ENCODE results near the gene COMMD6. TPM values are rescaled to one million over a fixed set of nuclear protein-coding genes. Genes with fewer than 3 reads are reported as not detected.

The COMMD6 gene
- total RNA-seq, 1 experiment from 2014 or later, result 131 TPM

DNA sequence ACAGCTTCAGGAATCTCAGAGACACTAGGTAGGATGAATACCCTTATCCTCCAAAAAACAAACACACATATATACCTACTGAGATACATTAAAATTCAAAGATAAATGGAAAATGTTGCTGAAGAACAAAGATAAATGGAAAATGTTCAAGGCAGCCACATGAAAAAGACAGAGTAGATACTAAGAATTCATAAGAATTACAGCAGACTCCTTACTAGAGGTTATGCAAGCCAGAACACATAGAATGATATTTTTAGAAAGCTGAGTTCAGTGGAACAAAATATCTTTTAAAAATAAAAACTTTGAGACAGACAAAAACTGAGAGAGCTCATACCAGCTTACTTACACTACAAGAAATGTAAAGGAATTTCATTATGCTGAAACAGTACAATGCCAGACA is 47.5 kb upstream of the COMMD6 start:
- no peaks in the 10 kb centered on the region for H3K27me3 ChIP-seq (ENCODE audit: insufficient read depth, low read length)
- Mint-ChIP-seq H3K4me1 (peaks cover 11 to 15% of the 10 kb centered on the region in 2 experiments), H3K9me3 (peaks cover 17% of the 10 kb centered on the region in 2 experiments), H3K27me3 (ENCODE audit: low read depth) (no peaks in the 10 kb centered on the region), H3K27ac (no peak overlapping the region), H3K4me3 (no peak overlapping the region), H3K36me3 (ENCODE audit: insufficient read depth in 1 of 3, low read depth in 3 of 3) (peaks cover 19 to 33% (median 25%) of the 10 kb centered on the region in 3 experiments)
- no peak overlapping the region for H2BK15ac ChIP-seq (ENCODE audit: low read depth, low read length)
- H2BK20ac ChIP-seq (ENCODE audit: low read depth, low read length, poor library complexity, severe bottlenecking), result no peak overlapping the region
- H2BK120ac ChIP-seq (ENCODE audit: low read depth, low read length, poor library complexity, severe bottlenecking), result no peak overlapping the region
- H3K23ac ChIP-seq (ENCODE audit: insufficient read length, low read depth, low read length), result no peak overlapping the region
- no peak overlapping the region for H3K14ac ChIP-seq (ENCODE audit: insufficient read depth, low read length)
- no peak overlapping the region for H3K27ac ChIP-seq (ENCODE audit: insufficient read length, low read depth, low read length)
- H3K56ac ChIP-seq (ENCODE audit: insufficient read length, low read depth, low read length), result no peak overlapping the region
- no peak for DNase-seq
- H4K8ac ChIP-seq (replicated peaks; ENCODE audit: insufficient read length, low read depth, low read length), result no peak overlapping the region
- no peak overlapping the region for H3K9ac ChIP-seq (ENCODE audit: extremely low read depth, insufficient read length, low read length)
- no peak overlapping the region for H2BK12ac ChIP-seq (ENCODE audit: insufficient read length, low read depth, low read length)
- H3K18ac ChIP-seq (ENCODE audit: insufficient read length, low read depth, low read length), result no peak overlapping the region
- H2AFZ ChIP-seq (ENCODE audit: low read length), result no peak overlapping the region
- H3K9me3 ChIP-seq (ENCODE audit: control insufficient read depth, low read depth, low read length), result no peaks in the 10 kb centered on the region
- H3K4me1 ChIP-seq (ENCODE audit: insufficient read depth, low read length), result no peaks in the 10 kb centered on the region
- TF ChIP-seq, protein P1, sequence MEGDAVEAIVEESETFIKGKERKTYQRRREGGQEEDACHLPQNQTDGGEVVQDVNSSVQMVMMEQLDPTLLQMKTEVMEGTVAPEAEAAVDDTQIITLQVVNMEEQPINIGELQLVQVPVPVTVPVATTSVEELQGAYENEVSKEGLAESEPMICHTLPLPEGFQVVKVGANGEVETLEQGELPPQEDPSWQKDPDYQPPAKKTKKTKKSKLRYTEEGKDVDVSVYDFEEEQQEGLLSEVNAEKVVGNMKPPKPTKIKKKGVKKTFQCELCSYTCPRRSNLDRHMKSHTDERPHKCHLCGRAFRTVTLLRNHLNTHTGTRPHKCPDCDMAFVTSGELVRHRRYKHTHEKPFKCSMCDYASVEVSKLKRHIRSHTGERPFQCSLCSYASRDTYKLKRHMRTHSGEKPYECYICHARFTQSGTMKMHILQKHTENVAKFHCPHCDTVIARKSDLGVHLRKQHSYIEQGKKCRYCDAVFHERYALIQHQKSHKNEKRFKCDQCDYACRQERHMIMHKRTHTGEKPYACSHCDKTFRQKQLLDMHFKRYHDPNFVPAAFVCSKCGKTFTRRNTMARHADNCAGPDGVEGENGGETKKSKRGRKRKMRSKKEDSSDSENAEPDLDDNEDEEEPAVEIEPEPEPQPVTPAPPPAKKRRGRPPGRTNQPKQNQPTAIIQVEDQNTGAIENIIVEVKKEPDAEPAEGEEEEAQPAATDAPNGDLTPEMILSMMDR (conservative IDR thresholded peaks at IDR 0.05), result no peak
- H2BK5ac ChIP-seq (ENCODE audit: insufficient read length, low read length), result no peak overlapping the region
- no peaks in the 10 kb centered on the region for H4K20me1 ChIP-seq (ENCODE audit: control insufficient read depth, insufficient read depth, insufficient read length)
- H4K91ac ChIP-seq (ENCODE audit: insufficient read length, low read depth, low read length), result no peak overlapping the region
- H3K4me2 ChIP-seq (ENCODE audit: insufficient read depth, insufficient read length, low read length), result no peak overlapping the region
- no peak overlapping the region for H3K4ac ChIP-seq (ENCODE audit: low read depth, low read length)
- H3K79me1 ChIP-seq (ENCODE audit: insufficient read depth, low read depth, low read length, poor library complexity, severe bottlenecking), result no peaks in the 10 kb centered on the region
- no peak overlapping the region for H3T11ph ChIP-seq (ENCODE audit: low read length)
- no peaks in the 10 kb centered on the region for H3K23me2 ChIP-seq (ENCODE audit: insufficient read length, low read depth, low read length, poor library complexity, severe bottlenecking)
- H4K5ac ChIP-seq (ENCODE audit: insufficient read length, low read depth, low read length), result no peak overlapping the region
- no peak overlapping the region for H2AK5ac ChIP-seq (ENCODE audit: insufficient read length, low read length)
- H3K79me2 ChIP-seq (ENCODE audit: insufficient read depth, low read length), result no peaks in the 10 kb centered on the region

All from H9 (cell line).